Hematopoietic multipotent progenitor cell treated with erythropoietin and hydrocortisone succinate and interleukin-3 and kit ligand, for 17 days (in vitro differentiated cells): Measurements from ENCODE around the gene FBXO38.
A peak's percentile ranks its signal among the peaks of the same experiment; 100 is the strongest.

Source experiments
- DNase-seq: peaks from one replicate; pipeline ENCODE4 v3.0.0-alpha.2; 2015; ENCODE audit warnings: low spot score

FBXO38 gene

GRCh38 chr5:148474025-148474511, 90.3 kb downstream of the FBXO38 start:
- no peak for DNase-seq

GRCh38 chr5:148476302-148476701, 92.5 kb downstream of the FBXO38 start:
- no peak for DNase-seq

GRCh38 chr5:148477429-148477828, 93.7 kb downstream of the FBXO38 start:
- DNase-seq: no peak

- no peak for DNase-seq
Measured at GRCh38 chr5:148482196-148482595, 98.4 kb downstream of the FBXO38 start.

- peak; percentile 62 for DNase-seq
Measured at GRCh38 chr5:148482697-148483462, 99.1 kb downstream of the FBXO38 start.

- no peak for DNase-seq
Measured at GRCh38 chr5:148483750-148484149, 100.0 kb downstream of the FBXO38 start.

- no peak for DNase-seq
Measured at GRCh38 chr5:148484651-148485050, 100.9 kb downstream of the FBXO38 start.

GRCh38 chr5:148486456-148486855, 102.7 kb downstream of the FBXO38 start:
- no peak for DNase-seq

GRCh38 chr5:148488757-148489156, 105.0 kb downstream of the FBXO38 start:
- DNase-seq: no peak

- DNase-seq: no peak
Measured at GRCh38 chr5:148491015-148491792, 107.4 kb downstream of the FBXO38 start.

GRCh38 chr5:148491793-148492184, 108.0 kb downstream of the FBXO38 start:
- no peak for DNase-seq

- no peak for DNase-seq
Measured at GRCh38 chr5:148492351-148492750, 108.6 kb downstream of the FBXO38 start.
